Bronchial epithelial cell (primary cell): ENCODE data around the gene TNFRSF11A. TPM values are rescaled to one million over a fixed set of nuclear protein-coding genes. Genes with fewer than 3 reads are reported as not detected.

ENCODE experiments used
- DNase-seq: peaks from one replicate; pipeline ENCODE4 v3.0.0-alpha.2; 2010; ENCODE audit warnings: low read depth
- FAIRE-seq: peaks from 2 replicates; lab custom pipeline; 2011; peaks lifted over from hg19 to GRCh38; lab: Jason Lieb, UNC
- H3K27me3 ChIP-seq: 2 replicates; pipeline ENCODE4 v1.5.1; 2011; ENCODE audit warnings: low read length; ENCODE audit not compliant: control insufficient read depth, insufficient read depth
- H3K36me3 ChIP-seq: 2 replicates; pipeline ENCODE4 v1.5.1; 2011; ENCODE audit warnings: low read length; ENCODE audit not compliant: control insufficient read depth, insufficient read depth
- H3K4me3 ChIP-seq: 2 replicates; pipeline ENCODE4 v1.5.1; 2011; ENCODE audit warnings: mild to moderate bottlenecking, low read depth, low read length, control low read depth
- total RNA-seq: library from RNA; depleted of rRNA; stranded (reverse); fragments of >200 nt; gene quantifications from 2 replicates; pipeline ENCODE4 v1.2.1, GENCODE V29; 2014
- TF ChIP-seq, protein P1 (sequence below): IDR thresholded peaks from 2 replicates; pipeline ENCODE4 v1.5.1; 2011; ENCODE audit warnings: mild to moderate bottlenecking, moderate library complexity, low read length, control low read depth, inconsistent platforms; ENCODE audit not compliant: insufficient read depth, severe bottlenecking

The TNFRSF11A gene
- total RNA-seq, 1 donor from 2014 or later, result under 0.01 TPM

DNA sequence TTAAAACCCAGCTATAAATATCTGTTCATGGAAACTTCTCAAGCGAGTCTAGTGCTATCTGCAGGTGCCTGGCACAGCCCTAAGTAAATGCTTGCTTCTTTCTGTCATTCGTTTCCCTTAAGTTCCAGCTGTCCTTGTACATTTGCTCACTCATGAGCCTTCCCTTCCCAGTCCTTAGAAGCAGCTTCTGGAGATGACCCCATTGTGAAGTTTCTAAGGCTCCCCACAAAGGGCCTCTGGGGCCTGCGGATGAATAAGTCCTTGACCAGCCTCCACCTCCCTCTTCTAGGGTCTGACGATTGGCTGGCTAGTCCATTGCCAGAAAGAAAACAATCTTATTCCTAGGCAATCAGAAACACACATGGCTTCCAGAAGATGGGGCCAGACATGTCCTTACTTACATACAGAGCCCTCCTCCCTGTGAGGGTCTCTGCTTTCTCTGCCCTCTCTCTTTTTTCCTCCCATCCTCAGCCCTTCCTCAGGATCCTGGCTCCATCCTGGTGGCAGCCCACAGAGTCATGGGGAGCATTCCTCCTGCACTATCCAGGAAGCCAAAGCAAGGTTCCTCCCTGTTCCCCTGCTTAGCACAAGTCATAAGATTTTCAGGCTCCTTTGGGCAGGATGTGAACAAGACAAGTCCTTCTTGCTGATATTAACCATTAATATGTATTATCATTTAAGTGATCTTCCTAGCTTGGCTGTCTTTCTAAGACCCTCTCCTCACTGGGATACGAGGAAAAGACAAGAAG, 87.3 kb downstream of the TNFRSF11A start:
- Histone ChIP-seq H3K27me3 (peaks cover 5% of the 10 kb centered on the region), H3K4me3 (no peak overlapping the region), H3K36me3 (no peaks in the 10 kb centered on the region)
- FAIRE-seq, result no peak
- no peak for DNase-seq
- TF ChIP-seq, protein P1, sequence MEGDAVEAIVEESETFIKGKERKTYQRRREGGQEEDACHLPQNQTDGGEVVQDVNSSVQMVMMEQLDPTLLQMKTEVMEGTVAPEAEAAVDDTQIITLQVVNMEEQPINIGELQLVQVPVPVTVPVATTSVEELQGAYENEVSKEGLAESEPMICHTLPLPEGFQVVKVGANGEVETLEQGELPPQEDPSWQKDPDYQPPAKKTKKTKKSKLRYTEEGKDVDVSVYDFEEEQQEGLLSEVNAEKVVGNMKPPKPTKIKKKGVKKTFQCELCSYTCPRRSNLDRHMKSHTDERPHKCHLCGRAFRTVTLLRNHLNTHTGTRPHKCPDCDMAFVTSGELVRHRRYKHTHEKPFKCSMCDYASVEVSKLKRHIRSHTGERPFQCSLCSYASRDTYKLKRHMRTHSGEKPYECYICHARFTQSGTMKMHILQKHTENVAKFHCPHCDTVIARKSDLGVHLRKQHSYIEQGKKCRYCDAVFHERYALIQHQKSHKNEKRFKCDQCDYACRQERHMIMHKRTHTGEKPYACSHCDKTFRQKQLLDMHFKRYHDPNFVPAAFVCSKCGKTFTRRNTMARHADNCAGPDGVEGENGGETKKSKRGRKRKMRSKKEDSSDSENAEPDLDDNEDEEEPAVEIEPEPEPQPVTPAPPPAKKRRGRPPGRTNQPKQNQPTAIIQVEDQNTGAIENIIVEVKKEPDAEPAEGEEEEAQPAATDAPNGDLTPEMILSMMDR, result no peak

DNA sequence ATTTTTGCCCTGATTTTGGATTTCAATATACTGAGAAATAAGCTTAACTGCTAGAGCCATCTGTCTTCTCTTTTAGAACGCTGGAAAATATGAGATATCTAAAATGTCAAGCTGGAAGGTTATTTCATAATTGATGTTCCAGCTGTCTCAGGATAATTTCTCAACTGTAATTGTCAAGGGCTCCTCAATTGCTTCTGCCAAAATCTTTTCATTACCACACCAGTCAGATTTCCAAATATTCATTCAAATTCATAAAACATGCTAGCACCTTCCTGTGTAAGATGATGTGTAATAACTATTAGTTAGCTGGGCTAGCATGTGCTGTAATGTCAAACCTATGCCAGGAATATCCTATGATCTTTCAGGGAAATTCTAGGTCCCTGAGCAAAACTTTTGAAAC, 88.1 kb downstream of the TNFRSF11A start:
- no peak for FAIRE-seq
- TF ChIP-seq, protein P1, result no peak
- H3K27me3 ChIP-seq, result peaks cover 5% of the 10 kb centered on the region

DNA sequence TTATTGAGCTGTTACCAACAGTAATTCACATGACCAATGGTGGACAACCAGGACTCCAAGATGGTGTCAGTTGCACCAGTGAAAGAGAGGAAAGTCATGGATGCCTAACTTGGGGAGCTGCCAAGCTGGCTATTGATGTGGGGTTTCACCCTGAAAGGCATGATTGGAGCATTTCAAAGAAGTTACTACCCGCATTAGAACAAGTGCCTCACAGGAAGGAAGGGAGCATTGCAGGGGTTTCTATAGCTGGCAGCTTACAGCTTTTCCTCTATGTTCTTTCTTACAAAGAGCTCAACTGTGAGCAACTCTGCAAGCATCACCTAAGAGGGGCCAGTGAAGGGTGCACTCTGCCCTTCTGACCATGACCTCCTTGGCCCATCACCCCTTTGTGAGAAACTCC, 93.1 kb downstream of the TNFRSF11A start:
- Histone ChIP-seq H3K4me3 (no peak overlapping the region), H3K36me3 (no peaks in the 10 kb centered on the region), H3K27me3 (peaks cover 5% of the 10 kb centered on the region)
- DNase-seq (no peak), FAIRE-seq (peak; percentile 55)
- TF ChIP-seq, protein P1, result no peak

More for the DNA sequence above, 88.1 kb downstream of the TNFRSF11A start:
- H3K4me3 ChIP-seq, result no peak overlapping the region
- no peak for DNase-seq
- H3K36me3 ChIP-seq, result no peaks in the 10 kb centered on the region

DNA sequence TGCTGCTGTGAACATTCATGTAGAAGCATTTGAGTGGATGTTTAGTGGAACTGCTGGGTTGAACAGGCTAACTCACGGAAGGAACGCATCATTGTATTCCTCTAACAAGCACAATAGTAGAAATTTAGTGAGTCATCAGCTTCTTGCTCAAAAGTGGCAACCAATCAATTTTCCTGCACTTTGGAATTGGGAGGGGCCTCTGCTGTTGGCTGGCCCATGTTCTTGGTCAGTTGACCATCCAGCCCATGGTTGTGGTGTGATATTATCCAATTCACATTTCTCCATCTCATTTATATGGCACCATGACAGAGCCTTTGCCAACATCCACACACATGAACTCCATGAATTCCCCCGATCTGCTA, 95.0 kb downstream of the TNFRSF11A start:
- TF ChIP-seq, protein P1, result no peak
- Histone ChIP-seq H3K36me3 (no peaks in the 10 kb centered on the region), H3K27me3 (no peaks in the 10 kb centered on the region), H3K4me3 (no peak overlapping the region)
- FAIRE-seq, result no peak
- DNase-seq, result peak; percentile 65

- DNase-seq, result peak; percentile 75
- no peak overlapping the region for H3K4me3 ChIP-seq
- TF ChIP-seq, protein P1, result no peak
Measured at GRCh38 chr18:62420513-62421209, 95.6 kb downstream of the TNFRSF11A start.

More at GRCh38 chr18:62420513-62421209, 95.6 kb downstream of the TNFRSF11A start:
- H3K27me3 ChIP-seq, result no peaks in the 10 kb centered on the region
- no peak for FAIRE-seq
- H3K36me3 ChIP-seq, result no peaks in the 10 kb centered on the region
